HG02642 (cell line): ENCODE data around the gene APC2.

Source experiments
- ATAC-seq: cut with Tn5 transposase; IDR thresholded peaks from one replicate; pipeline ENCODE4 v1.9.1; 2021; ENCODE audit warnings: mild to moderate bottlenecking; ENCODE audit not compliant: unreplicated experiment, poor library complexity

APC2 gene

DNA sequence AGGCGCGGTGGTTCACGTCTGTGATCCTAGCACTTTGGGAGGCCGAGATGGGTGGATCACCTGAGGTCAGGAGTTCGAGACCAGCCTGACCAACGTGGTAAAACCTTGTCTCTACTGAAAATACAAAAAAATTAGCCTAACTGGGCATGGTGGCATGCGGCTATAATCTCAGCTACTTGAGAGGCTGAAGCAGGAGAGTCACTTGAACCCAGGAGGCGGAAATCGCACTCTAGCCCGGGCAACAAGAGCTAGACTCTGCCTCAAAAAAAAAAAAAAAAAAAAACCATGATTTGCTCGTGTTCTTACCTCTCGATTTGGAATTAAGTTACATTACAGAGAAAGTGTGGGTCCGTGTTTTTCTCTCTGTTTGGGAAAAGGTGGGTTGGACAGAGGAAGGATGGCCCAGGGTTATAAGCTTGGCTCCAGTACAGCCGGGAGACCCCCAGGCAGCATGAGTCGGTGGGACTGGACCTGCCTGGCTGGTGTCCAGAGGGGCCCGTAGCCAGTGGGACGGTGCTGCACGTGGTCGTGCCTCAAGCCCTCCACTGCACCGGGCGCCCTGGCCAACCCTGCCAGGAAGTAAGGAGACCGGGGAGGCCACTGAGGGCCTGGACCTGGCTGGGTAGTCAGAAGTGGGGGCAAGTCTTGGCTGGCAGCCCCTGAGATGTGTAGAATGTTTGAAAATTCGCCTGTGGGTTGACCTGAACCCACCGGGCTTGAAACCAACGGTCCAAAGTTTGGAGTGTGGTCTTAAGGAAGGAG lies 8.1 kb upstream of the APC2 start:
- no peak for ATAC-seq

DNA sequence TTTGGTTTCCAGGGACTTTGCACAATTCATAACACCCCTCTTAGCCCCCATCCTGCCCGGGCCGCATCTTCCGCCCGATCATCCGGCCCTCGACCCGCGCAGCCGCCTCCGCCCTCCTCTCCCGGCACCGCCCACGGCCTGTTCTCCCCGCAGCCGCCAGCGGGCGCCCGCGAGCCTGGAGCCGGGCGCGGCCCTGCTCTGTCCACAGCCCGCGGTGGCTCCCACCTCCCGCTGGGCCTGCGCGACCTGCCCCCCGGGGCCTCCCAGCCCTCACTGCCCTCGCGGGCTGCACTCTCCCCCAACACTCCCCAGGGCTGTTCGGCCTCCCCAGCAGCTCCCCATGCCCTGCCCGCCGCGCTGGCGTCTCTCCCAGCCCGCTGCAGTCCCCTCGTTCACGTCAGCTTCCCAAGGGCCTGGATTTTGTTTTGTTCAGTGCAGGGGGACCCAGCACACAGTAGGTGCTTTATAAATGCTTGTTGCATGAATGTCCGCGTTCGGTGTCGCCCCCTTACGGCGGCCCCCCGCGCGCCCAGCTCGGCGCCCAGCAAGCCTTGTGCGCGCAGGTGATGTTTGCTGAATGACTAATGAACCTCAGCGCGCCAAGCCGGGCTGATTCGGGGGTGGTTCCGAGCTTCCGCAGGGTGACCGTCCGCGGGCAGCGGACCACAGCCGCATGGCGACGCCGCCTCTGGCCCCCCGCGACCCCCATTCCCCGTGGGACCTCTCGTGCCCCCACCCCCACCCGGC lies 4.6 kb upstream of the APC2 start:
- ATAC-seq: peak; percentile 77

DNA sequence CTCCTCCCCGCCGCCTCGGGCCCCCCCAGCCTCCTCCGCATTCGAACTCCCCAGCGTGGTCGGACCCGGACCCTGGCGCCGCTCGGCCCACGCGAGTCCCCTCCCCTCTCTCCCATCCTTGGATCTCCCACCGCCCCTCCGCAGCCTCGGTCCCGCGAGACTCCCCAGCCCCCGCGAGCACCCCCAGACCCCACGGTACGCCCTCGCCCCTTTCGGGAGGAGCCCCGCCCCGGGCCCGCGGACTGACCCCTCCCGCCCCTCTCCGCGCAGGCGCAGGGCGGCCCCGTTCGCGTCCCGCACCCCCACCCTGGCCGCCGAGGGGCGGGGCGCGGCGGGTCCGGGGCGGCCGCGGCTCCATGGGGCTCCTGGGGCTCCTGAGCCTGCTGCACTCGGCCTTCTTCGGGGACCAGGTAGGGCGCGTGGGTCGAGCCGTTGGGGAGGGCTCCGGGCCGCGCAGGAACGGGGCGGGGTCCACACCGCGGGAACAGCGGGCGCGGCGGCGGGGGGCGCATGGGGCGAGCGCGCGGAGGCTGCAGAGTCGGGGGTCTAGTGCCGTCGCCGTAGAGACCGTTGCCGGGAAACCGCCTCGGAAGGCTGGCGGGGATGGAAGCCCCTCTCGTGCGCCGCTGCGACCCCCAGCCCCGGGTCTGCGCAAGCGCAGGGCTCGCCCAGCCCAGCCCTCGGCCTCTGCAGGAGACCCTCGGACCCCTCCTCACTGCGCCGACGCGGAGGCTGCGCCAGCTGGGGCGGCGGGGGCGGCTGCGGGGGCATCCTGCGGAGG lies 3.8 kb upstream of the APC2 start:
- ATAC-seq: no peak

DNA sequence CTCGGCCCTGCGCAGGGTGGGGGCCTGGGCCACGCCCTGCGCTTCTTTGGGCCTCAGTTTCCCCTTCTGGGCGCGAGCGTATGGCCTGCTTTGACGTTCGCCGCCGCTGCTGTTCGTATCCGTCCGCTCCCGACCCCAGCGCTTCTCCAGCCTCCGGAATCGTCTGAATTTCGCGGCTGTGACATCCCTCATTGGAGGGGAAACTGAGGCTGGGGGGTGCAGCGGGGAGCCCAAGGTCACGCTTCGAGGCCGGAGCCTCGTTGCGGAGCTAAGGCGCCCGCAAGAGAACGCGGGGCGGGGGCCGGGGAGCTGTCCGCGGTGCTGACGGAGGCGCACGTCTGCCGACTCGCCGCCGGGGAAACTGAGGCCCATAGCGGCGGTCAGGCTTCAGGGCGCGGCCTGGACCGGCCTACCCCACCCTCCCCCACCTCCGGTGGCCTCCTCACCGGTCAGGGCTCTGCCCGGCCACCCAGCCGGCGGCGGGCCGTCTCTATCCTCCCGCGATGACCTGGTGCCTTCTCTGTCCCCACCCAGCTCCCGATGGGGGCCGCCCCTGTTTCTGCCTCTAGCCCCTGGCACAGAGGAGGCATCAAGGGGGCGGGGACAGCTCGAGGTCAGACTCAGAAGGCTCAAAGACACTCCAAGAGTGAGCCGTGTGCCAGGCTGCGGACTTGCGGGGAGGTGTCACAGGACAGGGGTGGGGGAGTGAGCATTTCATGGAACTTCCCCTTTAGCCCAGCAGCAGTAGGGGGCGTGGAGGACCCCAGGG lies 3.0 kb upstream of the APC2 start:
- ATAC-seq: no peak

DNA sequence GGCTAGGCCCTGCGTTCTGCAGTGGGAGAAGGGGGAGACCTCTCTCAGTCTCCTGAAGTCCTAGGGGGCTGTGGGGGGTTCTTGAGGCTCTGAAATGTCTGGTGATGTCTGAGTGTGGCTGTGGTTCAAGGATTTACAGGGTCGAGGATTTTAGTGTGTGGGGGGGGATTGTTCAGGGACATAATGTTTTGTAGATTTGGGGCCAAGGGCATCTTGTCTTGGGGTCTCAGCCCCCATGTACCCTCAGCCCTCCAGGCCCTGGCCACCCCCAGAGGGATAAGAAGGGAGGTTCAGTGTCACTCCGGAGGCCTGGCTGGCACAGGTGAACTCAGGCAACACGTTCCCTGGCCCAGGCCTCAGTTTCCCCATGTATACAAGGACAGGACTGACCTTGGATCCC lies 2.4 kb upstream of the APC2 start:
- no peak for ATAC-seq

DNA sequence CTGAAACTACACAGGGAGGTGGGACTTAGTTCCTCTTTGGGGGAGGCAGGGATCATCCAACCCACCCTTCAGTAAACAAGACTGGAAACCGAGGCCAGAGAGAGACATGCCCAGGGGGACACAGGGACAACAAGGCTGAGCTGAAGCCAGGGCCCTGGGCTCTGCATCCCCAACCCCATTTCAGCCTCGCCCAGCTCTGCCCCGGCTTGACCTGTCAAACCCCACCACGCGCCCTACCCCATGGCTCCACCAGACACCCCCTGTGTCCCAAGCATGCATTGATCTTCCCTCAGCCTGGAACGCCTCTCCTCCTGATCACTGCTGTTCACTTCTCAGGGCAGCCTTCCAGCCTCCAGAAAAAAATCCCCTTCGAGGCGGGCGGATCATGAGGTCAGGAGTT lies 2.0 kb upstream of the APC2 start:
- no peak for ATAC-seq

DNA sequence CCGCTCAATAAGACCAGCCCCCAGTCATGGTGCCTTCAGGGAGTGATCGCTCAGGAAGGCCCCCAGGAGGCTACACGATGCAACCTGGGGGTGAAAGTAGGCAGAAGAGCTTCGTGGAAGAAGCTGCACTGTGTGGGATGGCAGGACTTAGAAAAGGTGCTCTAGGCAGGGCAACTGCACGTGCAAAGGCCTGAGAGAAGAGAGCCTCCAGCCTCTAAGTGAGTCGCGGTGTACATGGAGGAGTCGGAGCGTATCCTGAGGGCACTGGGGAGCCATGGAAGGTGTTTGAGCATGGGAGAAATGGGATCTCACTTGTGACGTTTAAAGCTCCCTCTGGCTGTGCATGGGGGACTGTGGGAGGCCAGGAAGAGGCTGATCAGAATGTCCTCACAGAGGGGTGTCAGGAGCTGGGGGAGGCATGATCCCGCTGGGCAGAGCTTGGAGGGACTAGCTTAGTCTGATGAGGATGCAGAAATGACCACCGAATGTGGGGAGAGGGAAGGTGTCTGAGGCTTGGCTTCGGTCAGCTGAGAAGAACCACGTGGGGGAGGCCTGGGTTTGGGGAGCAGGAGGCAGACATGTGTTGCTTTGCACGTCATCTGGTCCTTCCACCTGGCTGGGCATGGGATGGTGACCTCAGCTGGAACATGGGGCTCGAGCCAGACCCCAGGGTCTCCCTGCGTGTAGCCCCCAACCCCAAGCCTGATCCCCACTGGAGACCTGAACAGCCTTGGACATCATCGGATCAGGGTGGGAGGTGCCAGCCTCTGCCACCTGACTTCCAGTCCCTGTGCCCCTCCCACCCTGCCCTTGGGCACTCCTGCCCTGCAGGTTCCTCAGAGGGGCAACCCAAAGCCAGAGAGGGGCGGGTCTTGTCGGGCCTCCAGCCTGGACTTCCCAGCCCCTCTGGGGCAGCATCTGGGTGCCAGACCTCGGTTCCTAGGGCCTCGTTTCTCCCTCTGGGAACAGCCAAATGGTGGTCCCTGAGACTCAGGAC lies 1.1 kb downstream of the APC2 start:
- no peak for ATAC-seq

DNA sequence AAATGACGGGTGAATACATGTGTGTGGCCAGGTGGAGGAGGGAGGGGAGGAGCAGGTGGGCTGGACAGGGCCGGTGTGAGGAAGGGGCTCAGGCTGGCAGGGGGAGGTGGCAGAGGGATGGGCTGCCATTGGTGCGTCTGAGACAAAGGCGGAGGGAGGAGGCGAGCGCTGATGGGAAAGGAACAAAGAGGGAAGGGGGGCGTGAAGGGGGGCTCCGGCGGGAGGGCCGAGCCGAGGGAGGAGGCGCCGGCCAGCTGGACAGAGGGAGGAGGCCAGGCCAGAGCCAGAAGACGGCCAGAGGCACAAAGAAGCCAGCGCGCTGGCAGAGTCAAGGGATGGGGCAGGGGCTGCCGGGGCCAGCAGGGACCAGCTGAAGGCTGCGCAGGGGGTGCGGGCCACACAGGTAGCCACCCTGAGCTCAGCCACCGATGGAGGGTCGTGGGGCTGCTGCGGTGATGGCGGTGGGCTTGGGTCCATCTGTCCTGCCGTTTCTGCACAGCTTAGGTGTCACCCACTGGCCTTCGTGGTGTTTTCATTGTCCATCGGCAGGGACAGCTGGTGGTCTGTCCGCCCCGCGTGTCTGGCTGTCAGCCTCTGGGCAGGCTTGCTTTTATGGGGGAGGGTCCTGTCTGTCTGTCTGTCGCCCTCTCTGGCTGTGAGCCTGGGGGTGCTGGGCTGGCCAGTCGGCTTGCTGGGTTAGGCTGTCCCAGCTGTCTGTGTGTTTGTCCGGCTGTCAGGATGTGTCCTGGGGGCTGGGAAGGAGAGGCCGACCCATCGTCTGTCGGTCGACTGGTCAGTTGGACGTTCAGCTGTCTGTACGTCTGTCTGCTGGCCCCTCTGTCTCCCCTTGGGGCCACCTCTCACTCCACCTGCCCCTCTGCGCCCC lies 2.2 kb downstream of the APC2 start:
- ATAC-seq: no peak

DNA sequence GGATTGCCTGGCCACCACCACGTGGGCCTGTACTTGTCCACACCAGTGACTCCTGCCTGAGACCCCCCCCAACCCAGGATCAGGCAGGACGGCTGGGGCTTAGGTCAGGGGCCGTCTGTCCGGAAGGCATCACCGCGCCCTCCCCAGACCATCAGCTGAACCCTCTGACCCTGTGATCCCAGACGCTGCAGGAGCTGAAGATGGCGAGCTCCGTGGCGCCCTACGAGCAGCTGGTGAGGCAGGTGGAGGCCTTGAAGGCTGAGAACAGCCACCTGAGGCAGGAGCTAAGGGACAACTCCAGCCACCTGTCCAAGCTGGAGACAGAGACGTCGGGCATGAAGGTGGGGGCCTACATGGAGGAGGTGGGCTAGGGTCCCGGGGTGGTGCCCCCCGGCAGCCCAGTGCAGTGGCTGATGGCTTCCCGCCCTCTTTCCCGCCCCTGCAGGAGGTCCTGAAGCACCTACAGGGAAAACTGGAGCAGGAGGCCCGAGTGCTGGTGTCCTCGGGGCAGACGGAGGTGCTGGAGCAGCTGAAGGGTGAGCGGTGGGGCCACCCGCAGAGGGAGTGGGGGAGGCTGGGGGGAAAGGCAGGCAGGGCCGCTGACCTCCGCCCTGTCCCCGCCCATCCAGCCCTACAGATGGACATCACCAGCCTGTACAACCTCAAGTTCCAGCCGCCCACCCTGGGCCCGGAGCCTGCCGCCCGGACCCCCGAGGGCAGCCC lies 3.0 kb downstream of the APC2 start:
- no peak for ATAC-seq

DNA sequence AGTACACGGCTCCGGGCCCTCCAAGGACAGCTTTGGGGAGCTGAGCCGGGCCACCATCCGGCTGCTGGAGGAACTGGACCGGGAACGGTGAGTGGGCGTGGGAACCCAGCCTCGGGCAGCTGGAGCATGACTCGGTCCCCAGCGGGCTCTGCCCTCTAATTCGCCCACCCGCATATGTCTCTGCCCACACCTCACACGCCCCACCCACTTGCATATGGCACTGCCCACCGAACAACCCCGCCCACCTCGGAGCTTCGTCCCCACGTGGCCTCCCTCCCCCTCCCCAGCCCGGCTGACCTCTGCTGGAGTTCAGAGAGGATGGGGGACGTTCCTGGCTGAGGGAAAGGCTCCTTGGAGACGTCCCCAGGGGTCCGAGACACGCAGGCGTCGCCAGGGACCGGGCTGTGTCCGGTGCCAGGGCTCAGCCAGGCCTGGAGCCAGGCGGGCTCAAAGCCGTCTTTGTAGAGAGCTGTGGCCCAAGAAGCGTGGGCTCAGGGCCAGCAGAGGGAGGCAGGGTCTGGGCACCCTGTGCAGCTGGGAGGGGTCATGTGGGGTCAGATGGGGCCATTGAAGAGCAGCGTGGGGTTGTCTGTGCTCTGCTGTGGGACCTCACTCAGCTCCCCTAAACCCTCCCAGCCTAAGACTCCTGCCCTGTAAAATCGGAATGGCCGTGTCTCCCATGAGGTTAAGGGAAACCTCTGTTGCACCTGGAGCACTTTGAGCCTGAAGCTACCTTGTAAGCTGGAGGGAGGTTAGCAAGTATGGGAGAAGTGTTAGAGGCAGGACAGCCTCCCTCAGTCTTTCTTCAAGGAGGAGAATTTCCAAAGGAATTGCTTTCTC lies 3.8 kb downstream of the APC2 start:
- ATAC-seq: no peak

DNA sequence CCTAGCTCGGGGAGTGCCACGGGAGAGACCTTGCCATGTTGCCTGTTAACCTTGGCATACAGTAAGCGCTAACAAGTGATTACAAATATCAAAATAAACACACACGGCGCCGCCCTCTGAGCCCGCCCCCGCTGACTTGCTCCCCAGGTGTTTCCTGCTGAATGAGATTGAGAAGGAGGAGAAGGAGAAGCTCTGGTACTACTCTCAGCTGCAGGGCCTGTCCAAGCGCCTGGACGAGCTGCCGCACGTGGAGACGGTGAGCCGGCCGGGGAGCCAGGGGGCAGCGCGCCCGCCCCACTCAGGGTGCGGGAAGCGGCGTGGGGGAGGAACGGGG lies 5.0 kb downstream of the APC2 start:
- ATAC-seq: no peak

DNA sequence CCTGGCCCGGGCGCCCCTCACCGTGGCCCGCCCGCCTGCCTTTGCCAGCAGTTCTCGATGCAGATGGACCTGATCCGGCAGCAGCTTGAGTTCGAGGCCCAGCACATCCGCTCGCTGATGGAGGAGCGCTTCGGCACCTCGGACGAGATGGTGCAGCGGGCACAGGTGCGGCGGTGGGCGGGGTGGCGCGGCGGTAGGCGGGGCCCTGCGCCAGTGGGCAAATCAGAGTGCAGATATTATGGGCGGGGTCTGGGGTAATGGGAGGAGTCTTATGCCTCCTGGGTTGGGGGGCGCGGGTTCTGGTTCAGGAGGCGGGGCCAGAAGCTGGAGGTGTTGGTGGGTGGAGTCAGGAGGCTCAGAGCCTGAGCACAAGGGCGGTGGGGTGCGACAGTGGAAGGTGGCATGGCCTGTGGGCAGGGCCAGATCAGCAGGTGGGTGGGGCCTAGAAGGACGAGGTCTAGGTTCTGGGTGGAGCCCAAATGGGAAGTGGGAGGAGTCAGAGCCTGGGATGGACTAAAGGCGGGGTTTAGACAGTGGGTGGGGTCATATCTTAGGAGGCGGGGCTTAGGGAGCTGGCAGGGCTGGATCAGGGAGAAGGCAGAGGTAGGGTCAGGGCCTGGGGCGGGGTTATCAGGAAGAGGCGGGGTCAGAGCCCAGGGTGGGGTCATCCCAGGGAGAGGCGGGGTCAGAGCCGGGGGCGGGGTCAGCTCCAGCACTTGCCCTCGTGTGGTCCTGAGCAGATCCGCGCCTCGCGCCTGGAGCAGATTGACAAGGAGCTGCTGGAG lies 5.6 kb downstream of the APC2 start:
- ATAC-seq: no peak

DNA sequence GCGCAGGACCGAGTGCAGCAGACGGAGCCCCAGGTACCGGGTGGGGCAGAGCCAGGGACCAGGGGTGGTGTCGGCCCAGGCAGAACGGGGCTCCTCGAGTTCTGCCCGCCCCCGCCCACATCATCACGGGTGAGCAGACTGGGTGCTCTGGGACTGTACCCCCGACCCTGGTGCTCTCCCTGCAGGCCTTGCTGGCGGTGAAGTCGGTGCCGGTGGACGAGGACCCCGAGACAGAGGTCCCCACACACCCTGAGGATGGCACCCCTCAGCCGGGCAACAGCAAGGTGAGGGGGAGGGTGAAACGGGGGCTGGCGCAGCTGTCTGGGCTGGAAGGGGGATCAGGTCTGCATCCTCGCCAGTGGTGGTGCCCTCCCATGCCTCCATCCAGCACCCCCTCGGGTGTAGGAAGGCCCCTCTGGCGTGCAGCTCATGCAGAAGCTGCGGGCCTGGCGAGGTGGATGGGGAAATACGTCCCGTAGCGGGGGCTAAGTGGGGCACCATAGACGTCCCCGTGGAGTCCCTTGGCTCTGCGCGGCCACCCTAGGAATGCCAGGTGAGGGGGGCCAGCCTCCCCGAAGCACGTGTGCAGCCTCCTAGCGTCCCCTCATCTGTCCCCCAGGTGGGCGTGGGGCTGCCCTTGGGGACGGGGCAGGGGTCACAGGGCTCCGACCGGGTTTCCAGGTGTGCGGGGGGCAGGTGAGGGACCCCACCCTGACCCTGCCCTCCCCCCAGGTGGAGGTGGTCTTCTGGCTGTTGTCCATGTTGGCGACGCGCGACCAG lies 6.4 kb downstream of the APC2 start:
- no peak for ATAC-seq

DNA sequence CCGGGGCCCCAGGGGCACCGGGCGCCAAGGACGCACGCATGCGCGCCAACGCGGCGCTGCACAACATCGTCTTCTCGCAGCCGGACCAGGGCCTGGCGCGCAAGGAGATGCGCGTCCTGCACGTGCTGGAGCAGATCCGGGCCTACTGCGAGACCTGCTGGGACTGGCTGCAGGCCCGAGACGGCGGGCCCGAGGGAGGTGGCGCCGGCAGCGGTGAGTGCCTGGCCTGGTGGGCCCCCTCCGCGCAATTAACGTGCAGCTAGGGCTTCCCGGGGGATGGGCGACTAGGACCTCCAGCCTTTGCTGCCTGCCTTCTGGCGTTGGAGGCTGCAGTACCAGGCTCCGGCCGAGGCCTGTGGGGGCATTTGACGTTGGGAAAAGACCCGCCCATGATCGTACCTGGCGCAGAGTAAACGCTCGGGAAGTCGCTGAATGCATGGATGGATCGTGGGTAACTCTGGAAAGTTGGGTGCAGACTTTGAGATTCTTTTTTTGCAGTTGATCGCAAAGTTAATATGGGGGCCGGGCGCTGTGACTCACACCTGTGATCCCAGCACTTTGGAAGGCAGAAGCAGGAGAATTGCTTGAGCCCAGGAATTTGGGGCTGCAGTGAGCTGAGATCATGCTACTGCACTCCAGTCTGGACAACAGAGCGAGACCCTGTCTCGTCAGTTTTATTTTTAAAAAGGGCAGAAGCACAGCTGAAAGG lies 7.3 kb downstream of the APC2 start:
- ATAC-seq: no peak

DNA sequence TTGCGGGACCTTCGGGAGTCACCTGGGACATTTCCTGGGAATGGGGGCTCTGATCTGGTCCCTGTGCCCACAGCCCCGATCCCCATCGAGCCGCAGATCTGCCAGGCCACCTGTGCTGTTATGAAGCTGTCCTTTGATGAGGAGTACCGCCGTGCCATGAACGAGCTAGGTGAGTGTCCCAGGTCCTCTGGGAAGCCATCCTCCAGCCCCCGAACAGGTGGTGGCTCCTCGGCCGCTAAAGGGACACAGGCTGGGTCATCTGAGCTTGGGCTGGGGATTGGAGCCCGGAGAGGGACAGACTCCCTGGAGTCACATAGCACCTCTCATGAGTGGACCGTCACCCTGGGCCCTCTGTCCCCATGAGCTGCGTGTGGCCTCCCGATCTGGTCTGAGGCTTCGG lies 8.0 kb downstream of the APC2 start:
- ATAC-seq: no peak
